GM19035 (cell line): ENCODE results near the gene OR10AG1.

Source experiments
- ATAC-seq: cut with Tn5 transposase; IDR thresholded peaks from one replicate; pipeline ENCODE4 v1.9.1; 2021; ENCODE audit not compliant: unreplicated experiment

OR10AG1 gene

DNA sequence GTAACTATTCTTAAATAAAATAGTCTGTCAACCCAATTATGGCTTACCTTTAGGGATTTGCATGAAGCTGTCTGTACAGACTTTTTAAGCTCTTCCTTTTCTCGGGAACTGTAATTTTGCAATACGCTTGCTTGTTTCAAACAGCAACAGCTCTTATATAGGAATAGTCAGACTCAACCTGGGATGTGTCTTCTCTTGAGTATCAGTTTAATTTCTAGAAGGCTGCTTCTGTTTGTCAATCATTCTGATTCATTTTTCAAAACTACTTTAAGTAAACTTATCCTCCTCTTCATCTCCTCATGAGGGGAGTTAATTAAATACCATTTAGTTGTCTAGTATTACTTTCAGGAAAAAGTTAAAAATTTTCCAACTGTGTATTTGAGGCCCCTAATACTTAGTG is at the start of gene OR10AG1:
TSS of gene OR10AG1 (minus strand) at position 101 of the 400 bp plus-strand sequence. CDS start at position 63, 38 bp downstream.
- no peak for ATAC-seq

DNA sequence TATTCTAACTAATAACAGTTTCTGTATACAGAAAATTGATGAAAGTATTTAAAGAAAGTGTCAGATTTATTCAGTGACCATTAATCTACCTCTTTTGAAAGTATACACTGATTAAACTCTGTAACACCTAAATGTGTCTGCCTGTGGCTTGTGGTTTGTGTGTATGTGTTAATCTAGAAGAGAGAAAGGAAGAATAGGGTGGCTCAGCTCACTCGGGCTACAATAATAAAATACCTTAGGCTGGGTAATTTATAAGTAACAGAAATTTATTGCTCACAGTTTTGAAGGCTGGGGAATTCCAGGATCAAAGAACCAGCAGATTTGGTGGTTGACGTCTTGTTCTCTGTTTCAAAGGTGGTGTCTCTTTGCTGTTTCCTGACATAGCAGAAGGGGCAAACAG is 44.1 kb upstream of the OR10AG1 start:
- no peak for ATAC-seq

- no peak for ATAC-seq
Observed at GRCh38 chr11:56010716-56011115, 41.0 kb upstream of the OR10AG1 start.

- ATAC-seq = no peak
Observed at GRCh38 chr11:55994525-55994924, 24.8 kb upstream of the OR10AG1 start, which contains the start of gene OR5F1. Gene OR5F1, minus strand, starts transcription at chr11:55994625. Its CDS starts 0 bp downstream, at chr11:55994625.

DNA sequence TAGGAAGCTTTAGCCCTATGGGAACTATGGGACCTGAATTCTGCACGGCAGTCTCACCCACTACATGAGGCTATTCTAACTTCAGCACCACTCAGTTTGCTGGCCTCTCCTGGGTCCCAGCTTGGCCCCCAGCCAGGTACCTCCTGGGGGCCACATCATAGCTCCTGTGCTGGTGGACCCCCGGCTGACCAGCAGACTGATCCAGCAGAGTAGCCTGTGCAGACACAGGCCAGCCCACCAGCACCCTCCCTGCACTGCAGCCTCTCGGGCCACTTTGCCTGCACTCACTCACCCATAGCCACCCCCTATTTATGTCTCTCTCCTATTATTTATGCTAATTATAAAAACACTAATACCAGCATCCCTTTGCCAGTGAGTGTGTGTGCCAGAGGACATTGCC is 1.2 kb upstream of the OR10AG1 start:
- ATAC-seq = no peak

DNA sequence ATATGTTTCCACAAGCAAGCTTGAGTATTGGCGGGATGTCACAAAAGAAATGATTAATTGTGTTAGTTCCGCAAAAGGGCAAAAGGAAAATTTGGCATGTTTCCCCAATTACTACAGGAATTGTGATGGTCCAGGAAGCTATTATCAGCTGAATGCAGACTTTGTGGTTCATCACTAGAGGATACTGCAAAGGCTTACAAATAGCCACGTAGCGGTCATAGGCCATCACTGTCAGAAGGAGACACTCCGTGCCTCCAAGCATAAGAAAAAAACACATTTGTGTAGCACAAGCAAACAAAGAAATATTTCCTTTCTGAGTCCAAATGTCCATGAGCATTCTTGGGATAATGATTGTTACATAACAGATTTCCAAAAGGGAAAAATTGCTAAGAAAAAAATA is 1.8 kb downstream of the OR10AG1 start:
- no peak for ATAC-seq

DNA sequence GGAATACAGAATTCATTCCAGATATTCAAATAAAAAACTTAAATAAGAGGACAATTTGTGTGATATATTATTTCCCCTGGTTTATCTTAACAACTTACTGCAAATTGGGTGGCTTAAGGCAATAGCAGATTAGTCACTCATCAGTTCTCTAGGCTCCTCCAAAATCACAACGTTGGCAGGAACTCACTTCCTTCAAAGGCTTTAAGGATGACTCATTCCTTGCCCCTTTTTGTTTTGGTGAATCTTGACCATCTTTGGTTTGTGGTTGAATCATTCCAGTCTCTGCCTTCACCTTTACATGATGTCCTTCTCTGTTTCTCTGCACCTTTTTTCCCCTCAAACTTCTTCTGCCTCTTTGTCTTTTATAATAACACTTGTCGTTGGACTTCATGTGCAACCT is 3.4 kb downstream of the OR10AG1 start:
- ATAC-seq = no peak

DNA sequence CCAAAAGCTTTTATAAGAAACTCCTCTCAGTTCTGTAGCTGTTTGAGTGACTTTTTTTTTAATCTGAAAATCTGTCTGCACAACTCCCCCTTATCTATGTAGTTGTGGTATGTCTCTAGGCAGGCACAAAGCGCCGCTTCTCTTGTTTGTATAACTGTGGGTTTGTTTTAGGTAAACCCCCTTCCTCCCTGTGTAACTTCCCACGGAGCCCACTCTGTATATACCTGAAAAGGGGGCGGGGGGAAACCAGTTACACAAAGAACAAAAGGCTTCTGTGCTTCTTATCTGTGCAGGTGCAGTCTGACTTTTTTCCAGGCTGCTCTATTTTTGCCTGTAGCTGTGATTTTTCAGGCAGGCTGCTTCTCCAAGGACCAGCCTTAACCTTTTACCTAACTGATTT is 13.2 kb downstream of the OR10AG1 start:
- ATAC-seq = no peak

DNA sequence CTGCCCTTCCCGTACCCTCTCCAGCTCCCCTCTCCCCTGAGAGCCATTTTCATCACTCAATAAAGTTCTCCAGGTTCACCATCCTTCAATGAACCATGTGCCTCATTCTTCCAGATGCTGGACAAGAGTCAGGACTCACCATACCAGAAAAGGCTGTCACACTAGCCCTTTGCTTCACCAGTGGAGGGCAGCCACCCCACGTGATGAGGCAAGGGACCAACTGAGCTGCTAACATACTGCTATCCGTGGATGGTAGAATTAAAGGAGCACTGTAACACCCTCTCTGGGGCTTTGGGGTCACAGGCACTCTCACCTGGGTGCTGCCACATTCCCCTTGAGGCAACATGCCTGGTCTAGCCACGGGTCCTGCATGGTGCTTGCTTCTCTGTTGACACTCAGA is 20.4 kb downstream of the OR10AG1 start:
- no peak for ATAC-seq

GRCh38 chr11:55942785-55943392 is 26.9 kb downstream of the OR10AG1 start:
- no peak for ATAC-seq

DNA sequence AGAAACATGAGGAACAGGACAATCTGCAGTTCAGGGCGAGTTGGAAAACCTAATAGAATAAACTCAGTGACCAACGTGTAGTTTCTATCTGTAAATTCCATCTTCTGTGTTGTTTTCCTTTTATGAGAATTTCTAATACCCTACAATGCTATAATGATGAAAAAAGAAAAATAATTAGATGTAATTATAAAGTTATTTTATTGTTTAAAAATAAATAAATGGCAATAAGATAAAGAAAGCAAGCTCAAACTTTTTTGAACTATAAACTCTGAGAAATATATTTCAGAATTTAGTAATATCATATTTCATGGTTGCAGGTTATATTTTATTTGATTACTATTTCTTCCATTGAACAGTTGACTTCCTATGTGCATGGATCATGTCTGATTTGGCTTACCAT is 33.4 kb downstream of the OR10AG1 start, which contains the start of gene OR5I1:
TSS of gene OR5I1 (minus strand) at position 101 of the 400 bp plus-strand sequence. CDS start at position 101, 0 bp downstream.
- ATAC-seq = no peak

DNA sequence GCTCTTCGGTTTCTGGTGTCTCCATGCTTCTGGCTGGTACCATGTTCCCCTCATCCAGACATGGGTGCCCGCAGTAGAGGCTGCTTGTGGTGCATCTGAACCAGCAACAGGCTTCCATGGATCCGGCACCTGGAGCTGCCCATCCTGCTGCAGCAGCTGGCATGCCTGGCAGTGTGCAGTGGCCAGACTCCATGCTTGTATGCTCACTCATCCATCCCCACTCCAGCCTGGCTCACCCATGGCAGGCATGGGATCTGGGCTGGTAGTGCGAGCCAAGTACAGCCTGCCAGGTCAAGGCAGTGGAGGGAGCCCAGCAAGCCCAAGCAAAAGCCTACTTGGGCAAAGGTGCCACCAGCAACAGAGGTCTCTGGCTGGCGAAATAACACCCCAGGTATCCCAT is 49.2 kb downstream of the OR10AG1 start:
- no peak for ATAC-seq
